AG04449 (cell line): ENCODE results near the gene CLEC2B.

ENCODE experiments used
- CTCF ChIA-PET: fragments of 350-600 bp; formaldehyde crosslinking; extraction: SDS; loops from one replicate; lab custom pipeline; 2021; ENCODE audit warnings: antibody characterized with exemption; lab: Yijun Ruan, JAX
- POLR2A ChIA-PET: fragments of 400-600, 350-600 bp; formaldehyde crosslinking; extraction: SDS; loops from one replicate; lab custom pipeline; 2020; ENCODE audit warnings: antibody characterized with exemption, inconsistent platforms; lab: Yijun Ruan, JAX
- DNase-seq: peaks from one replicate; pipeline ENCODE4 v3.0.0-alpha.2; 2010; ENCODE audit warnings: low read depth, low spot score
- H3K4me3 ChIP-seq: 2 replicates; pipeline ENCODE4 v1.5.1; 2011; ENCODE audit warnings: low read depth, mild to moderate bottlenecking, control low read depth, low read length
- CTCF ChIP-seq: IDR thresholded peaks from one replicate; pipeline ENCODE4 v1.5.1; 2011; ENCODE audit warnings: mild to moderate bottlenecking, moderate library complexity, low read length, control low read depth, inconsistent platforms; ENCODE audit not compliant: insufficient read depth; ENCODE audit errors: missing control alignments

Gene CLEC2B

GRCh38 chr12:9848899-9849298 is 20.3 kb downstream of the CLEC2B start:
- H3K4me3 ChIP-seq = no peak overlapping the region
- CTCF ChIA-PET = no interaction called here
- DNase-seq = no peak
- POLR2A ChIA-PET = no interaction called here
- no peak for TF ChIP-seq CTCF

GRCh38 chr12:9843407-9843806 is 25.7 kb downstream of the CLEC2B start:
- TF ChIP-seq CTCF = no peak
- no peak for DNase-seq
- POLR2A ChIA-PET = no interaction called here
- H3K4me3 ChIP-seq = no peak overlapping the region
- CTCF ChIA-PET = no interaction called here

- DNase-seq = no peak
- no peak for TF ChIP-seq CTCF
- ChIA-PET CTCF (no interaction called here), POLR2A (no interaction called here)
- H3K4me3 ChIP-seq = no peak overlapping the region
Measured at GRCh38 chr12:9831720-9832119, 37.4 kb downstream of the CLEC2B start.

- POLR2A ChIA-PET = no interaction called here
- no peak for DNase-seq
- H3K4me3 ChIP-seq = no peak overlapping the region
- no peak for TF ChIP-seq CTCF
- CTCF ChIA-PET = interaction anchor here (1.3 kb wide), 1 partner anchor 79 kb away, joined by 7 read pairs; no protein-coding TSS in a partner anchor
Measured at GRCh38 chr12:9829982-9830381, 39.2 kb downstream of the CLEC2B start.

GRCh38 chr12:9829483-9829882 is 39.7 kb downstream of the CLEC2B start:
- ChIA-PET CTCF (interaction anchor here (1.3 kb wide), 1 partner anchor 79 kb away, joined by 7 read pairs; no protein-coding TSS in a partner anchor), POLR2A (no interaction called here)
- no peak for TF ChIP-seq CTCF
- DNase-seq = no peak
- no peak overlapping the region for H3K4me3 ChIP-seq

GRCh38 chr12:9827209-9827888 is 41.8 kb downstream of the CLEC2B start, which contains the start of gene KLRF1:
Gene KLRF1, plus strand, starts transcription at chr12:9827481. Its CDS starts 64 bp downstream, at chr12:9827545.
- POLR2A ChIA-PET = no interaction called here
- TF ChIP-seq CTCF = no peak
- no peak within 1 kb of the TSS for H3K4me3 ChIP-seq
- CTCF ChIA-PET = no interaction called here
- DNase-seq = no peak
